H9 (cell line): ENCODE results near the gene PUDP. TPM values are rescaled to one million over a fixed set of nuclear protein-coding genes. Genes with fewer than 3 reads are reported as not detected.

ENCODE experiments used
- DNase-seq: peaks from one replicate; pipeline ENCODE4 v3.0.0-alpha.2; 2017
- H2AFZ ChIP-seq: one replicate; pipeline ENCODE4 v1.6.1; 2013; ENCODE audit warnings: mild to moderate bottlenecking, low read length, control low read depth, moderate library complexity
- H2AK5ac ChIP-seq: 2 replicates; pipeline ENCODE4 v1.6.1; 2013; ENCODE audit warnings: low read length, control low read depth, mixed read lengths; ENCODE audit not compliant: insufficient read length
- H2BK120ac ChIP-seq: one replicate; pipeline ENCODE4 v1.6.1; 2013; ENCODE audit warnings: low read depth, mild to moderate bottlenecking, low read length, control low read depth, inconsistent platforms; ENCODE audit not compliant: poor library complexity, severe bottlenecking
- H2BK12ac ChIP-seq: 2 replicates; pipeline ENCODE4 v1.6.1; 2013; ENCODE audit warnings: low read length, control low read depth, mixed read lengths, low read depth; ENCODE audit not compliant: insufficient read length
- H2BK15ac ChIP-seq: 2 replicates; pipeline ENCODE4 v1.6.1; 2013; ENCODE audit warnings: low read depth, low read length, control low read depth
- H2BK20ac ChIP-seq: one replicate; pipeline ENCODE4 v1.6.1; 2013; ENCODE audit warnings: low read depth, mild to moderate bottlenecking, low read length, control low read depth, inconsistent platforms; ENCODE audit not compliant: poor library complexity, severe bottlenecking
- H2BK5ac ChIP-seq: 2 replicates; pipeline ENCODE4 v1.6.1; 2013; ENCODE audit warnings: low read length, control low read depth, mixed read lengths; ENCODE audit not compliant: insufficient read length
- H3K14ac ChIP-seq: 2 replicates; pipeline ENCODE4 v1.6.1; 2013; ENCODE audit warnings: low read length, control low read depth; ENCODE audit not compliant: insufficient read depth
- H3K18ac ChIP-seq: 2 replicates; pipeline ENCODE4 v1.6.1; 2013; ENCODE audit warnings: low read depth, mild to moderate bottlenecking, mixed read lengths, low read length, control low read depth; ENCODE audit not compliant: insufficient read length
- H3K23ac ChIP-seq: 2 replicates; pipeline ENCODE4 v1.6.1; 2013; ENCODE audit warnings: low read length, control low read depth, mixed read lengths, low read depth; ENCODE audit not compliant: insufficient read length
- H3K23me2 ChIP-seq: 2 replicates; pipeline ENCODE4 v1.6.1; 2013; ENCODE audit warnings: low read depth, mild to moderate bottlenecking, mixed read lengths, low read length, control low read depth; ENCODE audit not compliant: insufficient read length, poor library complexity, severe bottlenecking
- H3K27ac ChIP-seq: 2 replicates; pipeline ENCODE4 v1.5.1; 2013; ENCODE audit warnings: low read length, control low read depth, mixed read lengths, low read depth; ENCODE audit not compliant: insufficient read length
- H3K27me3 ChIP-seq: 2 replicates; pipeline ENCODE4 v1.6.1; 2013; ENCODE audit warnings: low read length, control low read depth, inconsistent platforms; ENCODE audit not compliant: insufficient read depth
- H3K4ac ChIP-seq: 2 replicates; pipeline ENCODE4 v1.6.1; 2013; ENCODE audit warnings: low read depth, mild to moderate bottlenecking, control low read depth, inconsistent platforms, low read length, moderate library complexity
- H3K4me1 ChIP-seq: 2 replicates; pipeline ENCODE4 v1.6.1; 2013; ENCODE audit warnings: low read length, control low read depth, inconsistent platforms; ENCODE audit not compliant: insufficient read depth
- H3K4me2 ChIP-seq: 2 replicates; pipeline ENCODE4 v1.6.1; 2013; ENCODE audit warnings: low read length, control low read depth, mixed read lengths; ENCODE audit not compliant: insufficient read length, insufficient read depth
- H3K56ac ChIP-seq: 2 replicates; pipeline ENCODE4 v1.6.1; 2013; ENCODE audit warnings: low read depth, mild to moderate bottlenecking, mixed read lengths, low read length, control low read depth; ENCODE audit not compliant: insufficient read length
- H3K79me1 ChIP-seq: 2 replicates; pipeline ENCODE4 v1.6.1; 2013; ENCODE audit warnings: low read depth, mild to moderate bottlenecking, moderate library complexity, low read length, control low read depth, inconsistent platforms; ENCODE audit not compliant: insufficient read depth, poor library complexity, severe bottlenecking
- H3K79me2 ChIP-seq: 2 replicates; pipeline ENCODE4 v1.6.1; 2013; ENCODE audit warnings: low read length, control low read depth, inconsistent platforms; ENCODE audit not compliant: insufficient read depth
- H3K9ac ChIP-seq: 2 replicates; pipeline ENCODE4 v1.6.1; 2013; ENCODE audit warnings: low read length, control low read depth, mixed read lengths; ENCODE audit not compliant: insufficient read length; ENCODE audit errors: extremely low read depth
- H3K9me3 ChIP-seq: one replicate; pipeline ENCODE4 v1.6.1; 2013; ENCODE audit warnings: low read depth, low read length, inconsistent platforms; ENCODE audit not compliant: control insufficient read depth
- H3T11ph ChIP-seq: one replicate; pipeline ENCODE4 v1.6.1; 2013; ENCODE audit warnings: mild to moderate bottlenecking, low read length, control low read depth, inconsistent platforms
- H4K20me1 ChIP-seq: one replicate; pipeline ENCODE4 v1.6.1; 2013; ENCODE audit not compliant: control insufficient read depth, insufficient read length, insufficient read depth
- H4K5ac ChIP-seq: 2 replicates; pipeline ENCODE4 v1.6.1; 2013; ENCODE audit warnings: low read depth, mild to moderate bottlenecking, mixed read lengths, low read length, control low read depth; ENCODE audit not compliant: insufficient read length
- H4K8ac ChIP-seq: replicated peaks from 2 replicates; pipeline ENCODE4 v1.6.1; 2013; ENCODE audit warnings: low read length, control low read depth, mixed read lengths, low read depth; ENCODE audit not compliant: insufficient read length
- H4K91ac ChIP-seq: 2 replicates; pipeline ENCODE4 v1.6.1; 2013; ENCODE audit warnings: low read depth, mild to moderate bottlenecking, moderate library complexity, mixed read lengths, low read length, control low read depth; ENCODE audit not compliant: insufficient read length
- H3K27ac Mint-ChIP-seq, 3 experiments: 2 replicates in 2 of 3; 3 replicates in 1 of 3; pipeline ENCODE4 v1.8.0; 2020 to 2021; ENCODE audit warnings: mixed read lengths in 3 of 3, mild to moderate bottlenecking in 1 of 3, moderate library complexity in 1 of 3
- H3K27me3 Mint-ChIP-seq: 2 replicates; pipeline ENCODE4 v1.8.0; 2021; ENCODE audit warnings: low read depth, mild to moderate bottlenecking, moderate library complexity, mixed read lengths
- H3K36me3 Mint-ChIP-seq, 3 experiments: 2 replicates in 2 of 3; 3 replicates in 1 of 3; pipeline ENCODE4 v1.8.0; 2020 to 2021; ENCODE audit warnings: low read depth in 3 of 3, mixed read lengths in 3 of 3; ENCODE audit not compliant: insufficient read depth in 1 of 3
- H3K4me1 Mint-ChIP-seq, 2 experiments: 2 replicates each; pipeline ENCODE4 v1.8.0; 2020; ENCODE audit warnings: mixed read lengths in 2 of 2
- H3K4me3 Mint-ChIP-seq, 2 experiments: 2 replicates in 1 of 2; 3 replicates in 1 of 2; pipeline ENCODE4 v1.8.0; 2020 to 2021; ENCODE audit warnings: mild to moderate bottlenecking in 2 of 2, mixed read lengths in 2 of 2, moderate library complexity in 1 of 2
- H3K9me3 Mint-ChIP-seq, 2 experiments: 2 replicates in 1 of 2; 3 replicates in 1 of 2; pipeline ENCODE4 v1.8.0; 2020; ENCODE audit warnings: mild to moderate bottlenecking in 2 of 2, mixed read lengths in 2 of 2, moderate library complexity in 1 of 2
- CTCF ChIP-seq: fragments of 200-600 bp; sonication (generic); conservative IDR thresholded peaks from 3 replicates; pipeline ENCODE4 v1.8.0; 2021; ENCODE audit warnings: antibody characterized with exemption, mild to moderate bottlenecking
- WGBS: extraction: QIAGEN DNeasy Blood & Tissue Kit; methylation state at CpG from one replicate; pipeline ENCODE4 v1.1.7; 2013; ENCODE audit warnings: missing lambda C conversion rate, low lambda C conversion rate, mixed read lengths; ENCODE audit not compliant: insufficient read length; ENCODE audit errors: extremely low coverage; 5-methylcytosine and 5-hydroxymethylcytosine counted together
- total RNA-seq: library from RNA; stranded (reverse); gene quantifications from 2 replicates; pipeline ENCODE4 v1.2.1, GENCODE V29; 2021

PUDP gene
- total RNA-seq, 1 experiment from 2014 or later = 46.3 TPM

- H3K23ac ChIP-seq = no peak overlapping the region
- Mint-ChIP-seq H3K4me1 (peaks cover 32% of the 10 kb centered on the region in 2 experiments), H3K36me3 (no peaks in the 10 kb centered on the region), H3K4me3 (no peak overlapping the region), H3K27me3 (peaks cover 5% of the 10 kb centered on the region), H3K27ac (no peak overlapping the region), H3K9me3 (no peaks in the 10 kb centered on the region)
- no peak overlapping the region for H3T11ph ChIP-seq
- H3K27me3 ChIP-seq = no peaks in the 10 kb centered on the region
- H3K18ac ChIP-seq = no peak overlapping the region
- H4K5ac ChIP-seq = no peak overlapping the region
- H3K79me2 ChIP-seq = no peaks in the 10 kb centered on the region
- no peak overlapping the region for H2BK5ac ChIP-seq
- no peaks in the 10 kb centered on the region for H3K79me1 ChIP-seq
- no CpG with 5 or more reads among the region's 5 CpGs for WGBS
- no peak overlapping the region for H3K56ac ChIP-seq
- H3K23me2 ChIP-seq = no peaks in the 10 kb centered on the region
- peaks cover 11% of the 10 kb centered on the region; the same call in 1 of the 2 replicates for H3K4me1 ChIP-seq
- H3K4ac ChIP-seq = no peak overlapping the region
- no peak overlapping the region for H2BK15ac ChIP-seq
- H2AK5ac ChIP-seq = no peak overlapping the region
- no peak overlapping the region for H2AFZ ChIP-seq
- H3K9me3 ChIP-seq = no peaks in the 10 kb centered on the region
- no peak overlapping the region for H2BK20ac ChIP-seq
- H4K8ac ChIP-seq = no peak overlapping the region
- no peak overlapping the region for H4K91ac ChIP-seq
- H3K4me2 ChIP-seq = no peak overlapping the region
- no peak overlapping the region for H2BK120ac ChIP-seq
- no peak overlapping the region for H3K27ac ChIP-seq
- H4K20me1 ChIP-seq = no peaks in the 10 kb centered on the region
- TF ChIP-seq CTCF = no peak
- H3K14ac ChIP-seq = no peak overlapping the region
- DNase-seq = no peak
- no peak overlapping the region for H3K9ac ChIP-seq
- H2BK12ac ChIP-seq = no peak overlapping the region
Measured at GRCh38 chrX:7158468-7158990, 10.6 kb upstream of the PUDP start.
